ENCODE data around the gene MMADHC. TPM values are rescaled to one million over a fixed set of nuclear protein-coding genes. Genes with fewer than 3 reads are reported as not detected.

MMADHC gene
- total RNA-seq, 1 experiment from 2014 or later: 149 TPM

DNA sequence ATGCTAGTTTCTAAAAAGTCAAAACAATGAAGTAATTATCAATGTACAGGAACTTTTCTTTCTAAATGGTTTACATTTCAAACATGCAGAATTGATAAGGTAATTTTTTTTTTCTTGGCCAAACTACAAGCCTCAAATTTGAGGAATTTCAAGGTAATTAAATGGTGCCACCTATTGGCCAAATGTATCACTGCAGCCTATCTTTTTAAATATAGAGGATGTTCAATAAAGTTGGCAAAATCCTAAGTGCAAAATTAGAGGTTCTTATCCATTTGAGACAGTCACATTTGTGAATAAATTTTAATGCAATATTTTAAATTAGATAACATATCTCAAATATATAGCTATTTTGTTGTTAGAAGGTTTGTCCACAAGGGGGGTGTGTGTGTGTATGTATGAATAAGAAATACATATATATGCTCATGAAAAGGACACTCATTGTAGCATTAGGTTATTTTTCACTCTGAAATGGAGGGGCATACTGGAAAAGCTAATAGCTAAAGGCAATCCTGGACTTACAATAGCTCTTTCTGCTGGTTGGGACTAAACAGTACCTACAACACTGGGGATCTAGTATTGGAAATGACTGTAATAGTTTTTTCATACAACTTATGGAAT is 26.2 kb downstream of the MMADHC start:
- DNase-seq: no peak
- Mint-ChIP-seq H3K4me3 (no peak overlapping the region), H3K4me1 (no peaks in the 10 kb centered on the region), H3K27me3 (ENCODE audit: low read depth) (no peaks in the 10 kb centered on the region; the same call in 1 of the 2 replicates), H3K36me3 (ENCODE audit: insufficient read depth in 1 of 3, low read depth in 3 of 3) (no peaks in the 10 kb centered on the region; a peak in 1 of 7 replicates), H3K9me3 (no peaks in the 10 kb centered on the region), H3K27ac (no peak overlapping the region)
- TF ChIP-seq, protein P1, sequence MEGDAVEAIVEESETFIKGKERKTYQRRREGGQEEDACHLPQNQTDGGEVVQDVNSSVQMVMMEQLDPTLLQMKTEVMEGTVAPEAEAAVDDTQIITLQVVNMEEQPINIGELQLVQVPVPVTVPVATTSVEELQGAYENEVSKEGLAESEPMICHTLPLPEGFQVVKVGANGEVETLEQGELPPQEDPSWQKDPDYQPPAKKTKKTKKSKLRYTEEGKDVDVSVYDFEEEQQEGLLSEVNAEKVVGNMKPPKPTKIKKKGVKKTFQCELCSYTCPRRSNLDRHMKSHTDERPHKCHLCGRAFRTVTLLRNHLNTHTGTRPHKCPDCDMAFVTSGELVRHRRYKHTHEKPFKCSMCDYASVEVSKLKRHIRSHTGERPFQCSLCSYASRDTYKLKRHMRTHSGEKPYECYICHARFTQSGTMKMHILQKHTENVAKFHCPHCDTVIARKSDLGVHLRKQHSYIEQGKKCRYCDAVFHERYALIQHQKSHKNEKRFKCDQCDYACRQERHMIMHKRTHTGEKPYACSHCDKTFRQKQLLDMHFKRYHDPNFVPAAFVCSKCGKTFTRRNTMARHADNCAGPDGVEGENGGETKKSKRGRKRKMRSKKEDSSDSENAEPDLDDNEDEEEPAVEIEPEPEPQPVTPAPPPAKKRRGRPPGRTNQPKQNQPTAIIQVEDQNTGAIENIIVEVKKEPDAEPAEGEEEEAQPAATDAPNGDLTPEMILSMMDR (conservative IDR thresholded peaks at IDR 0.05): peak; percentile 93
- no peaks in the 10 kb centered on the region for H3K9me3 ChIP-seq (ENCODE audit: control insufficient read depth, low read depth, low read length)
- no peak overlapping the region for H2BK5ac ChIP-seq (ENCODE audit: insufficient read length, low read length)
- H3K18ac ChIP-seq (ENCODE audit: insufficient read length, low read depth, low read length): no peak overlapping the region
- H3T11ph ChIP-seq (ENCODE audit: low read length): no peak overlapping the region
- H3K56ac ChIP-seq (ENCODE audit: insufficient read length, low read depth, low read length): no peak overlapping the region
- no peak overlapping the region for H2BK20ac ChIP-seq (ENCODE audit: low read depth, low read length, poor library complexity, severe bottlenecking)
- no peak overlapping the region for H3K27ac ChIP-seq (ENCODE audit: insufficient read length, low read depth, low read length)
- H4K20me1 ChIP-seq (ENCODE audit: control insufficient read depth, insufficient read depth, insufficient read length): no peaks in the 10 kb centered on the region
- no peaks in the 10 kb centered on the region for H3K79me1 ChIP-seq (ENCODE audit: insufficient read depth, low read depth, low read length, poor library complexity, severe bottlenecking)
- H3K23me2 ChIP-seq (ENCODE audit: insufficient read length, low read depth, low read length, poor library complexity, severe bottlenecking): no peaks in the 10 kb centered on the region
- no peak overlapping the region for H2AK5ac ChIP-seq (ENCODE audit: insufficient read length, low read length)
- no peak overlapping the region for H3K9ac ChIP-seq (ENCODE audit: extremely low read depth, insufficient read length, low read length)
- no peak overlapping the region for H4K91ac ChIP-seq (ENCODE audit: insufficient read length, low read depth, low read length)
- H2AFZ ChIP-seq (ENCODE audit: low read length): no peak overlapping the region
- H3K4ac ChIP-seq (ENCODE audit: low read depth, low read length): no peak overlapping the region
- no peak overlapping the region for H3K23ac ChIP-seq (ENCODE audit: insufficient read length, low read depth, low read length)
- no peak overlapping the region for H3K4me2 ChIP-seq (ENCODE audit: insufficient read depth, insufficient read length, low read length)
- no peak overlapping the region for H4K5ac ChIP-seq (ENCODE audit: insufficient read length, low read depth, low read length)
- no peak overlapping the region for H2BK120ac ChIP-seq (ENCODE audit: low read depth, low read length, poor library complexity, severe bottlenecking)
- no peak overlapping the region for H2BK15ac ChIP-seq (ENCODE audit: low read depth, low read length)
- H3K4me1 ChIP-seq (ENCODE audit: insufficient read depth, low read length): no peaks in the 10 kb centered on the region
- H3K27me3 ChIP-seq (ENCODE audit: insufficient read depth, low read length): no peaks in the 10 kb centered on the region
- no peaks in the 10 kb centered on the region for H3K79me2 ChIP-seq (ENCODE audit: insufficient read depth, low read length)
- no peak overlapping the region for H4K8ac ChIP-seq (replicated peaks; ENCODE audit: insufficient read length, low read depth, low read length)
- H3K14ac ChIP-seq (ENCODE audit: insufficient read depth, low read length): no peak overlapping the region
- no peak overlapping the region for H2BK12ac ChIP-seq (ENCODE audit: insufficient read length, low read depth, low read length)

All from H9 (cell line).